NCI-H1105 (cell line): ENCODE results near the gene POU5F2.
A peak's percentile ranks its signal among the peaks of the same experiment; 100 is the strongest.

Experiments used
- DNase-seq: peaks from one replicate; lab custom pipeline; 2025; lab: John Stamatoyannopoulos, UW

Gene POU5F2

GRCh38 chr5:93741136-93741811, at the start of gene POU5F2:
POU5F2 (minus strand) TSS chr5:93741600; CDS start chr5:93741563, 37 bp downstream.
- DNase-seq, result no peak

DNA sequence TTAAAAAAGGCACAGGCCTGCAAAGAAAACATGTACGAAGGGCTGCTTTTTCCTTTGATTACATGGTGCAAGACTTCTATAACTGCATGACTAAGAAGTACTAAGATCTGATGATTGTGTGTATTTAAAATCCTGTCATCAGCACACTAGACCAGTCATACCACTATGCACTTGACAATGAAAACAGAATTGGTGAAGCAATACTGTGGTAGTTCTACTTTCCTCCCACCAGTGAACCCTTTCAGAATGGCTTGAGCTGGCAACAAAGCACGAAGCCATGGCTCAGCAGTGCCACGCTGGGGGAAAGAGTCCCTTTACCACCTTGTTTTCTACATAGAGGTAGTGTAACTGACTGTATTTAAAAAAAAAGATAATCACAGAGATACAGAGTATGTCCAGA, 49.0 kb upstream of the POU5F2 start:
- DNase-seq, result no peak

DNA sequence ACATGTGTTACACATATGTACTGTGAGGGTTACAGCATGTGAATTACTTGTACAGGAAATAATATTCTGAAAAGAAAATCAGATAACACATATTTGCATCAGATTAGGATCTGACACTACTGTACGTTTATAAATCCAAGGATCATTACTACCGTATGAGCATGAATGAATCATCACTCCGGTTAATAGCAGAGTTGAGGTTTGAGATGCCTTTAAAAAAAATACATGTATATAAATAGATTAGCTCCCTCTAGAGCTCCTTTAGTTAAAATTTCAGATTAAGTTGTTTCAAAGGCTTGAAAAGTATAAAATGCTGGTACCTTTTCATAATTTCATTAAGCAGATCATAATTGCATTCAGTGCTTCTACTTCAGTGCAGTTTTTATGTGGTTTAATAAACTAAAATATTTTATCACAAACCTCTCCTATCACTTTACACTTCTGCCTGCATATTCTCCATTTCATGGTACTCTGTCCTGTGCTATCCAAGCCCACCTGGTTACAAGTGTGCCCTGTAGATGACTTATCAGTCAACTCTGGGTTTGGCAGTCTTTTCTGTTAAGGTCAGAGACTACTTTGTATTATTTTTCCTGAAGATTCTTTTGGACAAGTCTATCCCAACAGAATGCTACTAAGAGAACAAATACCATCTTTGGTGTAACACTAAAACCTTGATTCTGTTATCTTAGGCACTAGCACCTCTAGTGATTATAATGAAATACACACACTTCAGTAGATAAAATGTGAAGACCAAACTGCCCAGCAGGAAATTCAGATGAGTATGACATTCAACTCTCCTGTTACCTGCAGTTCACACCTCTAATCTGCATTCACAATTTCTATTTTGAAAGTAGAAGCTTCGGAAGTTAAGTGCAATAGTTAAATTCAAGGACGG, 48.0 kb upstream of the POU5F2 start:
- DNase-seq, result no peak

GRCh38 chr5:93787598-93787997, 46.2 kb upstream of the POU5F2 start:
- DNase-seq, result no peak

DNA sequence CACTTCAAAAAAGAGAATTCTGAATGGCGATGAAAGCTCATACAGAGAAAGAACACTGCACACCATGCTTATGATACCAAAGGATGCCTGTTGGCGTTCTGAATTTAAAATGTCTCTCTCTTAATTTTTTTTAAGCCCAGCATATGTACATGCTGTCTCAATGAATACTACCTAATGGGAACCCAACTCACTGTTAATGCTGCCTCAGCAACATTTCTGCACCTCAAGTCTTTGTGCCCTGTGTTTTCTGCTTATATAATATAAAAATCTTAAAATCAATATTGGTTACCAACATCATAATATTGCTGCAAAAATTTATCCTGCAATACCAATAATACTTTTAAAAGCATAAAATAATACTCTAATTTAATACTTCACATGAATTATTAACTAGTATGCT, 44.1 kb upstream of the POU5F2 start:
- no peak for DNase-seq

- DNase-seq, result no peak
Measured at GRCh38 chr5:93782978-93783377, 41.6 kb upstream of the POU5F2 start.

GRCh38 chr5:93777620-93778019, 36.2 kb upstream of the POU5F2 start:
- no peak for DNase-seq

DNA sequence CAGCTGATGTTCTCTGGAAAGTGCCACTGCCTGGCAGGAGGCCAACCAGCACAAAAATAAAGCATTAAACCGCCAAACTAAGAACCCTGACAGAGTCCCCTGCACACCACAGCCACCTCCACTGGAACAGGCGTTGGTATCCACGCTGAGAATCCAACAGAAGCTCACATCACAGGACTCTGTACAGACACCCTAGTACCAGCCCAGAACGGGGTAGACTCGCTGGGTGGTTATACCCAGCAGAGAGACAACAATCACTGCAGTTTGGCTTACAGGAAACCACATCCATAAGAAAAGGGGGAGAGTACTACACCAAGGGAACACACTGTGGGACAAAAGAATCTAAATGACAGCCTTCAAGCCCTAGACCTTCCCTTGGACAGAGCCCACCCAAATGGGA, 15.0 kb upstream of the POU5F2 start:
- no peak for DNase-seq

DNA sequence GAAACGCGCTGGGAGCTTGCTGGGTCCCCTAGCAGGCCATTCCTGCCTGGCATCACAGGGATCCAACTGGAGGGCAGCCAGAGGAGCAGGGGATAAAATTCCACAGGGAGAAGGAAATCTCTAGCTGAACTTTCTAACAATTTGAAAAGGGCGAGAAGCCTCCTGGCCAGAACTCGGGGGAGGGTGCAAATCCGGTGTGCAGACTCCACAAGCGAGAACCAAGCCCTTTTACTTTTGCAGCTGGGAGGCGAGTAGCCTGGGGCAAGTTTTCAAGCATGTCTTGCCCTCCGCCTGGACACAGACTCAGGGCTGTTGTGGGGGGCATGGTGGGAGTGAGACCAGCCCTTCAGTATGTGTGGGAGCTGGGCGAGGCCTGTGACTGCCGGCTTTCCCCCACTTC, 14.3 kb upstream of the POU5F2 start:
- DNase-seq, result no peak

DNA sequence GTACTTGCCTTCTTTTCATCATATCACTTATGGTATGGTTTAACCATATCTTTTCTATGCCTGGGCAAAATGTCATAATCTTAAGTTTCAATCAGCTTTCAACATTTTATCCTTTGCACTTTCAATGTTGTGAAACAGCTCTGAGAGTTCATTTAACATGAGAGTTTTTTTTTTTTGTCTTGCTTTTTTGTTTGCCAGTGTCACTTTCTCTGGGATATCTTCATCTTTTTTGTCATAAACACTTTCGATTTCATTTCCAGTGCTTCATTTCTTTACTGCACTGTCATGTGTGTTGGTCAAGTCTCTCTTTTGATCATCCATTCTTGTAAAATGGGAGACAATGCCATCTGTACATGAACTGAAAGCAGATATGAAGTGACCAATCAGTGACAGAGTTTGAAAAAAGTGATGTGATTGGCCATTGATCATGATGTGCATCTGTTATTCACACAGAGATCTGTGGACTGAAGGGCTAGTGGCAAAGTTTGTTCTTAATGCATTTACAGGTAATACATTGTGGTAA, 7.5 kb upstream of the POU5F2 start:
- no peak for DNase-seq

- no peak for DNase-seq
Measured at GRCh38 chr5:93746406-93747056, 5.1 kb upstream of the POU5F2 start.

- no peak for DNase-seq
Measured at GRCh38 chr5:93736284-93736683, 5.1 kb downstream of the POU5F2 start.

GRCh38 chr5:93735378-93735777, 6.0 kb downstream of the POU5F2 start:
- DNase-seq, result no peak

DNA sequence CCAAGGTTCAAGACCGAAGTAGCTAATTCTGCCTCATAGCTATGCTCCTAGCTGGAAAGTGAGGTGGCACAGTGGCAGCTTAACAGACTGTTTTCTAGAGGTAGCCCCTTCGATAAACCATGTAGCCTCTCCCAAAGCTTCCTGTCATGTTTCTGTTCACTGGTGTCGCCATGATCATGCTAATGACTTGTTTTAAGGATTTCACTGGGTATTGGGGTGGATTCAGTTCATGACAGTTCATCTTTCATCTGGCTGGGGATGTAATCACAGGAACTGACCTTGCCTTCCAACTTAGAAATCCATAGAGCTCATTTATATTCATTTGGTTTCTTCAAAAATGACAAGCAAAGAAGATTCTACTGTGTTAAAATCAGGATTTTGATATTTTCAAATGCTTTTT, 9.4 kb downstream of the POU5F2 start:
- no peak for DNase-seq

DNA sequence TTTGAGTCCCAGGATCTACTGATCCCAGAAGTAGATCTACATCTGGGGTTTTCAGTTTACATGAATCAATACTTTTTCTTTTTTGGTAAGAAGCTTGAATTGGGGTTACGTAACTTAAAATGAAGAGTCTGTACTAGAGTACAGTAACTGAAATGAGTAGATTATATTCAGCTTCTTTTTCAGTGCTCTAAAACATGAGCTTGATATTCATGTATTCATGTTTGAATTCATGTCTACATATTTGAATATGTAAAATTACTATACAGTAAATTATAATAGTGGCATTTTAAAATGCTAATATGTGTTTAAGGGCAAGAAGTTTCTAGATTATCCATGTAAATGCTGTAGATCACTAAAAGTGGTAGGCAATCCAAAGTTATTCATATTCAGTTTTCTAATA, 14.8 kb downstream of the POU5F2 start:
- DNase-seq, result no peak

- no peak for DNase-seq
Measured at GRCh38 chr5:93724791-93725190, 16.6 kb downstream of the POU5F2 start.

GRCh38 chr5:93723681-93724080, 17.7 kb downstream of the POU5F2 start:
- DNase-seq, result no peak

GRCh38 chr5:93723005-93723404, 18.4 kb downstream of the POU5F2 start:
- DNase-seq, result no peak

- no peak for DNase-seq
Measured at GRCh38 chr5:93722588-93722987, 18.8 kb downstream of the POU5F2 start.

DNA sequence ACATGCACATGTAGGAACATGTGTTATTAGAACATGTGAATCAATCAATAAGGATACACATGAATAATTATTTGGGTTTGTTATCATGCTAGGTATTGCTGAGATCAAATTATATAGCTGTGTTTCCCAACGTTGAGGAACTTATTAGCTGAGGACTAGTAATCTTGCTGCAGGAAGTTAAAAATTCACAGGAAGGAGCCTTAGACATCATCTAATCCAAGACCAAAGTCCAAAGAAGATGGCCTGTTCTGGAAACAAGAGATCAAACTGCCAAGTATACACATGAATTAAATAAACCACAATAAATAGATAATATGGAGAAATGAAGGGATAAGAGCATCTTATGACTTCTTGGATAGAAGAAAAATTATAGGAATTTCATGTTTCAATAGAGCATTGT, 19.9 kb downstream of the POU5F2 start:
- DNase-seq, result no peak

- DNase-seq, result no peak
Measured at GRCh38 chr5:93721071-93721470, 20.3 kb downstream of the POU5F2 start.

DNA sequence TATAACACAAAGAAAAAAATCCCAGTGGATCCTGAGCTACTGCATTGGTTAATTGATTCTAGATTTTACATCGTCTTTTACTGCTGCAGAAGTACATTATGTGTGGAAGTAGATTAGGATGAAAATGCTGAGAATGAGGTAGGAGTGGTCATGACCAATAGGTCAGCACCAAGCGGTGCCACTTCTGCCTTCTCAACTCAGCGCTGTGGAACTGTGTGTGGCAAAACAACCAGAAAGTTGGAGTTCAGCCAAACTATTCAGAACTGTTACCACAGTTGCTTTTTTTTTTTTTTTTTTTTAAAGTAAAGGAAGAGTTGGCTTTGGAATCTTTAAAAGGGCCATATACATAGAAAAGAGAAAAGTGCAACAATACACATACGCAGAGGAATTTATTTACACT, 24.2 kb downstream of the POU5F2 start:
- DNase-seq, result peak; percentile 27

- DNase-seq, result no peak
Measured at GRCh38 chr5:93716453-93716852, 24.9 kb downstream of the POU5F2 start.
